ENCODE measurements around the gene CHAT. TPM values are rescaled to one million over a fixed set of nuclear protein-coding genes. Genes with fewer than 3 reads are reported as not detected.

CHAT gene
- total RNA-seq, 1 donor from 2014 or later = not detected

- no peak overlapping the region for H3K4me3 ChIP-seq
- no peaks in the 10 kb centered on the region for H3K4me1 ChIP-seq
- TF ChIP-seq, protein P1, sequence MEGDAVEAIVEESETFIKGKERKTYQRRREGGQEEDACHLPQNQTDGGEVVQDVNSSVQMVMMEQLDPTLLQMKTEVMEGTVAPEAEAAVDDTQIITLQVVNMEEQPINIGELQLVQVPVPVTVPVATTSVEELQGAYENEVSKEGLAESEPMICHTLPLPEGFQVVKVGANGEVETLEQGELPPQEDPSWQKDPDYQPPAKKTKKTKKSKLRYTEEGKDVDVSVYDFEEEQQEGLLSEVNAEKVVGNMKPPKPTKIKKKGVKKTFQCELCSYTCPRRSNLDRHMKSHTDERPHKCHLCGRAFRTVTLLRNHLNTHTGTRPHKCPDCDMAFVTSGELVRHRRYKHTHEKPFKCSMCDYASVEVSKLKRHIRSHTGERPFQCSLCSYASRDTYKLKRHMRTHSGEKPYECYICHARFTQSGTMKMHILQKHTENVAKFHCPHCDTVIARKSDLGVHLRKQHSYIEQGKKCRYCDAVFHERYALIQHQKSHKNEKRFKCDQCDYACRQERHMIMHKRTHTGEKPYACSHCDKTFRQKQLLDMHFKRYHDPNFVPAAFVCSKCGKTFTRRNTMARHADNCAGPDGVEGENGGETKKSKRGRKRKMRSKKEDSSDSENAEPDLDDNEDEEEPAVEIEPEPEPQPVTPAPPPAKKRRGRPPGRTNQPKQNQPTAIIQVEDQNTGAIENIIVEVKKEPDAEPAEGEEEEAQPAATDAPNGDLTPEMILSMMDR (IDR thresholded peaks at IDR 0.05) = no peak
- DNase-seq (no peak), ATAC-seq (no peak)
- H3K9me3 ChIP-seq = no peaks in the 10 kb centered on the region
- no peak overlapping the region for H3K27ac ChIP-seq
- intact Hi-C loops (cut with DNase I) = no loop called here
- H3K27me3 ChIP-seq (ENCODE audit: low read depth) = peaks cover 64% of the 10 kb centered on the region
- no peaks in the 10 kb centered on the region for H3K36me3 ChIP-seq
These were observed 2.7 kb downstream of the CHAT start for GRCh38 chr10:49616421-49617101.

DNA sequence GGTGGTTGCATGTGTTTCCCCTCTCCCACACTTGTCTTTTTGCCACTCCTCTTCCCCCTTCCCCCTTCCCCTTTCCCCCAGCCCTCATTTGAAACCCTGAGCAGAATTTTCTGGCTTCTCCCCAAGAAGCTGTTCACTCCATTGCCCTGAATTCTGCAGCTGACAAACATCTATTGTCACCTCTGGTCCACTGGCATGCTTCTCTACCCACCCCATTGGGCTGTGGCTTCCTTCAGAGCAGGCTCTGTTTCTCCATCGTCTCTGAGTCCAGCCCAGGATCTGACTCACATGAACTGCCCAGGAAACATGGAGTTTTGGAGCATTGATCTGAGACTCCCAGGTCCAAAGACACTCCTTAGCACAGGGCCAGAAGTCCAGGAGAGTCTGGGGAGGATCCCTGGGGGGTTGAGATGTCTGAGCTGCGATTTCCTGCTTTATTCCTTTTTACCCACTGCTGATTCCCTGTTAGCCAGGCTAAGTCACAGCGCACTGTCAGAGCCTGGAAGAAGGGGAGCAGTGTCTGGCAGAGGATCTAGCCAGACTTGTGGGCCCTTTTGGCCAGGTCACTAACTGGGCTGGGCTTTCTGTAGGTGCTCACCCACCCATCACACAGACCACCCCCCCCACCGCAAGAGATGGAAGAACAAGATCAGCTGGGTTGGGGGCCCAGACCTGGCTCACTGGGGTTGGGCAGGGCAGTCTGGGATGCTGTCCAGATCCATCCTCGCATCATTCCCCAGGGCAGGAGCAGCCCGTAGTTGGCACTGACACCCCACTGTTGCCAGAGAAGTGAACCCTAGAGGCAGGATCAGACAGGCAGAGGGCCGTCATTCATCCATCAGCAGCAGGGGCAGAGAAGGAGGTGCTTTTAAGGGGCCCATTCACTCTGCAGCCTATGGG is 3.5 kb downstream of the CHAT start:
- H3K4me3 ChIP-seq = no peak overlapping the region
- no peaks in the 10 kb centered on the region for H3K9me3 ChIP-seq
- TF ChIP-seq, protein P1 (IDR thresholded peaks at IDR 0.05) = no peak
- H3K36me3 ChIP-seq = no peaks in the 10 kb centered on the region
- ATAC-seq (no peak), DNase-seq (no peak)
- H3K27ac ChIP-seq = no peak overlapping the region
- H3K27me3 ChIP-seq (ENCODE audit: low read depth) = peaks cover 56% of the 10 kb centered on the region
- intact Hi-C loops (cut with DNase I) = no loop called here
- H3K4me1 ChIP-seq = no peaks in the 10 kb centered on the region

GRCh38 chr10:49618821-49619220 is 5.0 kb downstream of the CHAT start:
- Histone ChIP-seq H3K36me3 (no peaks in the 10 kb centered on the region), H3K4me3 (no peak overlapping the region), H3K27me3 (ENCODE audit: low read depth) (peaks cover 43% of the 10 kb centered on the region), H3K9me3 (no peaks in the 10 kb centered on the region), H3K4me1 (no peaks in the 10 kb centered on the region), H3K27ac (no peak overlapping the region)
- DNase-seq (no peak), ATAC-seq (no peak)
- TF ChIP-seq, protein P1 (IDR thresholded peaks at IDR 0.05) = no peak
- intact Hi-C loops (cut with DNase I) = no loop called here

DNA sequence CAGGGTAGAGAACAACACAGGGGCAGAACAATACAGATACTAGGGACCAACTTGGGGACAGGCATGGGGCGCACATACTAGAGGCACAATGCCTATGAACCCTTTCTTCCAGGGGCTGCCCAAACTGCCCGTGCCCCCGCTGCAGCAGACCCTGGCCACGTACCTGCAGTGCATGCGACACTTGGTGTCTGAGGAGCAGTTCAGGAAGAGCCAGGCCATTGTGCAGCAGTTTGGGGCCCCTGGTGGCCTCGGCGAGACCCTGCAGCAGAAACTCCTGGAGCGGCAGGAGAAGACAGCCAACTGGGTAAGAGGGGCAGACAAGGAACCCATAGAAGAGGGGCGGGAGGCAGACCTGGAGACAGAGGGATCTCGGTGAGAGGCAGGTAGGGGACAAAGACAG is 5.8 kb downstream of the CHAT start:
- DNase-seq = no peak
- Histone ChIP-seq H3K4me1 (no peaks in the 10 kb centered on the region), H3K9me3 (no peaks in the 10 kb centered on the region), H3K4me3 (no peak overlapping the region), H3K36me3 (no peaks in the 10 kb centered on the region), H3K27me3 (ENCODE audit: low read depth) (peaks cover 35% of the 10 kb centered on the region), H3K27ac (no peak overlapping the region)
- intact Hi-C loops (cut with DNase I) = no loop called here
- ATAC-seq = no peak
- TF ChIP-seq, protein P1 (IDR thresholded peaks at IDR 0.05) = no peak

DNA sequence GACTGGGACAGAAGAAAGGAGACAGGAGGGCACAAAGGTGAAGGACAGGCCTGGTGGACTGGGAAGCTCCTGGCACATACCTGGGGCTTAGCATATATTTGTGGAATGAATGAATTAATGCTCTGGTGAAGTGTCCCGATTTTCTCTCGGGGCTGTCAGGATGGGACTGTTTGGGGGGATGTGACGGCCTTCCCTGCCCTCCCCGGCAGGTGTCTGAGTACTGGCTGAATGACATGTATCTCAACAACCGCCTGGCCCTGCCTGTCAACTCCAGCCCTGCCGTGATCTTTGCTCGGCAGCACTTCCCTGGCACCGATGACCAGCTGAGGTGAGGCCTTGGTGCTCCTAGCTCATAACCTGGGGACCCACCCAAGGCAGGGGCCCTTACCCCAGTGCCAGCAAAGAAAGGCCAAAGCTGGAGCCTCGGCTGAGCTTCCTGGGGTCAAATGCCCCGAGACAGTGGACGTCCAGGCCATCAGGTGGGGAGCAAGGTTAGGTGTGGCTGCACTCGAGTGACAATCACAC is 6.5 kb downstream of the CHAT start:
- DNase-seq = no peak
- no peaks in the 10 kb centered on the region for H3K9me3 ChIP-seq
- TF ChIP-seq, protein P1 (IDR thresholded peaks at IDR 0.05) = no peak
- H3K36me3 ChIP-seq = no peaks in the 10 kb centered on the region
- H3K27ac ChIP-seq = no peak overlapping the region
- no peaks in the 10 kb centered on the region for H3K4me1 ChIP-seq
- no peak for ATAC-seq
- intact Hi-C loops (cut with DNase I) = no loop called here
- H3K4me3 ChIP-seq = no peak overlapping the region
- peaks cover 28% of the 10 kb centered on the region for H3K27me3 ChIP-seq (ENCODE audit: low read depth)
